ENCODE data around the gene OPCML.

DNA sequence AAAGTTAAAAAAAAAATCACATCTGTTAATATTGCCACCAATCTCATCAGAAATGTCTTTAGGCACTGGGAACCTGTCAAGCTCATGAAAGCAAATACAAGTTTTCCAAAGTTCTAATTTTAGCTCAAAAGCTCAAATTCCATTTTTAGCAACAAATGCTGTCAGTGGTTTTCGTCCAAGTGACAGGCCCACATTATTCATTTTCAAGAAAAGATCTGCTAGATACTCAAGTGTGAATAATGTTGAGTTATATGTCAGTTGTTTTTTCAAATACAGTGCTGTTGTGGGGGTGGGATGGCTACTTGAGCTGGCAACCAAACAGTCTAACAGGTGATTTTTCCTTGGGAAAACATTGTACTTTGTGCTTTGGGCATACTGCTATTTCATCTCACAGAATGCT is 1072.6 kb downstream of the OPCML start:
- TF ChIP-seq, protein P1, sequence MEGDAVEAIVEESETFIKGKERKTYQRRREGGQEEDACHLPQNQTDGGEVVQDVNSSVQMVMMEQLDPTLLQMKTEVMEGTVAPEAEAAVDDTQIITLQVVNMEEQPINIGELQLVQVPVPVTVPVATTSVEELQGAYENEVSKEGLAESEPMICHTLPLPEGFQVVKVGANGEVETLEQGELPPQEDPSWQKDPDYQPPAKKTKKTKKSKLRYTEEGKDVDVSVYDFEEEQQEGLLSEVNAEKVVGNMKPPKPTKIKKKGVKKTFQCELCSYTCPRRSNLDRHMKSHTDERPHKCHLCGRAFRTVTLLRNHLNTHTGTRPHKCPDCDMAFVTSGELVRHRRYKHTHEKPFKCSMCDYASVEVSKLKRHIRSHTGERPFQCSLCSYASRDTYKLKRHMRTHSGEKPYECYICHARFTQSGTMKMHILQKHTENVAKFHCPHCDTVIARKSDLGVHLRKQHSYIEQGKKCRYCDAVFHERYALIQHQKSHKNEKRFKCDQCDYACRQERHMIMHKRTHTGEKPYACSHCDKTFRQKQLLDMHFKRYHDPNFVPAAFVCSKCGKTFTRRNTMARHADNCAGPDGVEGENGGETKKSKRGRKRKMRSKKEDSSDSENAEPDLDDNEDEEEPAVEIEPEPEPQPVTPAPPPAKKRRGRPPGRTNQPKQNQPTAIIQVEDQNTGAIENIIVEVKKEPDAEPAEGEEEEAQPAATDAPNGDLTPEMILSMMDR (IDR thresholded peaks at IDR 0.05) = no peak
- no peak for TF ChIP-seq EZH2 (IDR thresholded peaks at IDR 0.05; ENCODE audit: borderline replicate concordance, insufficient read depth, low read depth, low read length, poor library complexity, severe bottlenecking)
